Measurements from ENCODE around the gene ULBP1. TPM values are rescaled to one million over a fixed set of nuclear protein-coding genes. Genes with fewer than 3 reads are reported as not detected.

ULBP1 gene
- total RNA-seq, 1 experiment from 2014 or later, result 3.1 TPM

DNA sequence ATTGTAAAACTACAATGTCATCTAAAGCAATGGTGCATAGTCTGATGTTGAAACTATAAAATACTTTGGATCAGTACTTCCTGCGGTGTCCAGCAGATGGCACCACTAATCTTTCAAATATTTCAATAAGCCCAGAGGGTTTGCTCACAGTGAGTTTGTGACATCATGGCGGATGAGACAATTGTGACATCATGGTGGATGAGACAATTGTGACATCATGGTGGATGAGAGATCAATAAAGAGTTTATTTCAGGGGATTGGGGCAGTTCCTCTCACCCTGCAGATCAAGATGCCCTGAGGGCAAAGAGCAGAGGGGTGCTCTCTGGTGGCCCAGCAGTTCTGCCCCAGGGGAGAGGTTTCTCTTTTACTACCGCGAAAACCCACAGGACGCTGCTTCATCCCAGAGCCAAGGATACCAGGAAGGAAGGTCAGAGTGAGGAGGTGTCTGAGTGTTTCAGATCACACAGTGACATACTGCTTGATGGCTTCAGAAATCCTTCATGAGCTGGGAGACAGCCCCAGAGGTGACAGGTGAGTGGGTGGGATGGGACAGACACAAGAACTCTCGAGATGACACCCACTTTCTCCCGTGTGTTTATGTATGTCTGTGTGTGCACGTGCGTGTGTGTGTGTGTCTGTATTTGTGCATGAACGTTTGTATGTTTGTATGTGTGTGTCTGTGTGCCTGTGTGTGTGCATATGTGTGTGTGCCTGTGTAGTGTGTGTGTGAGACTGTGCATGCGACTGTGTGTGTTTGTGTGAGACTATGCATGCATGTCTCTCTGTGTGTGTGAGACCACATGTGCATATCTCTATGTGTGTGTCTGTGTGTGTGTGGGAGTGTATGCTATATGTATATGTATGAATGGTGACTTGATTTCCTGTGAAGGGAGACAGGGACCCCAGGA is 29.2 kb upstream of the ULBP1 start:
- TF ChIP-seq POLR2AphosphoS5 (IDR thresholded peaks at IDR 0.05; ENCODE audit: low read depth, low read length), result no peak
- TF ChIP-seq, protein P1, sequence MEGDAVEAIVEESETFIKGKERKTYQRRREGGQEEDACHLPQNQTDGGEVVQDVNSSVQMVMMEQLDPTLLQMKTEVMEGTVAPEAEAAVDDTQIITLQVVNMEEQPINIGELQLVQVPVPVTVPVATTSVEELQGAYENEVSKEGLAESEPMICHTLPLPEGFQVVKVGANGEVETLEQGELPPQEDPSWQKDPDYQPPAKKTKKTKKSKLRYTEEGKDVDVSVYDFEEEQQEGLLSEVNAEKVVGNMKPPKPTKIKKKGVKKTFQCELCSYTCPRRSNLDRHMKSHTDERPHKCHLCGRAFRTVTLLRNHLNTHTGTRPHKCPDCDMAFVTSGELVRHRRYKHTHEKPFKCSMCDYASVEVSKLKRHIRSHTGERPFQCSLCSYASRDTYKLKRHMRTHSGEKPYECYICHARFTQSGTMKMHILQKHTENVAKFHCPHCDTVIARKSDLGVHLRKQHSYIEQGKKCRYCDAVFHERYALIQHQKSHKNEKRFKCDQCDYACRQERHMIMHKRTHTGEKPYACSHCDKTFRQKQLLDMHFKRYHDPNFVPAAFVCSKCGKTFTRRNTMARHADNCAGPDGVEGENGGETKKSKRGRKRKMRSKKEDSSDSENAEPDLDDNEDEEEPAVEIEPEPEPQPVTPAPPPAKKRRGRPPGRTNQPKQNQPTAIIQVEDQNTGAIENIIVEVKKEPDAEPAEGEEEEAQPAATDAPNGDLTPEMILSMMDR (IDR thresholded peaks at IDR 0.05), result peak; percentile 81
- Histone ChIP-seq H3K36me3 (ENCODE audit: control insufficient read depth, insufficient read depth, low read length) (no peaks in the 10 kb centered on the region), H3K27ac (ENCODE audit: low read length) (no peak overlapping the region), H3K27me3 (ENCODE audit: control insufficient read depth, insufficient read depth, low read length) (peaks cover 19% of the 10 kb centered on the region), H3K9me3 (ENCODE audit: control insufficient read depth, insufficient read depth, low read depth, low read length) (no peaks in the 10 kb centered on the region), H3K4me3 (ENCODE audit: low read depth in 2 of 2, low read length in 2 of 2) (no peak overlapping the region), H3K4me1 (ENCODE audit: control insufficient read depth, insufficient read depth, low read length) (peaks cover 6% of the 10 kb centered on the region)
- ChIA-PET CTCF (no interaction called here), POLR2A (no interaction called here)
- BruUV-seq (replicated peaks), result no TSS peak
- in situ Hi-C loops (cut with HindIII; ENCODE audit: low pct_unique_long_range_greater_than_20kb, low sequenced_read_pairs), result no loop called here
- ATAC-seq (peak; percentile 60), DNase-seq (ENCODE audit: low read depth, low spot score) (peak; percentile 61)
- intact Hi-C loops (cut with micrococcal nuclease; ENCODE audit: unreplicated experiment), result loop anchor here (2.0 kb wide), 1 partner anchor 82 kb away; no protein-coding TSS in a partner anchor

DNA sequence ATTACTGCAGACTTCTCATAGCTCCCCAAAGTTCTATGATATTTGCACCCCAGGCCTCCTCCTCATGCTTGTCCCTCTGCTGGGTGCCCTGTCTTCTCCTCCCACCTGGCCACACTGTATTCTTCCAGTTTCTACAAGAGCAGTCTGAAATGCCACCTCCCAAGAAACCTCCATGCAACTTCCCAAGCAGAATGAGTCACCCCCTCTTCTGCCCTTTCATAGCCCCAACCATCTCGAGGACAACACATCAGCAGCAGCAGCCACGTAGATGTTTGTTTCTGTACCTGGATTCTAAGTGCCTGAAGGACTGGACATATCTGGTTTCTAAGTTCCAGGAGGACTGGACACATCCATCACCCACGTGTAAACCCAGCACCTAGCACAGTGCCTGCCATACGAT is 28.5 kb upstream of the ULBP1 start:
- POLR2A ChIA-PET, result no interaction called here
- no TSS peak for BruUV-seq (replicated peaks)
- H3K9me3 ChIP-seq (ENCODE audit: control insufficient read depth, insufficient read depth, low read depth, low read length), result no peaks in the 10 kb centered on the region
- H3K27me3 ChIP-seq (ENCODE audit: control insufficient read depth, insufficient read depth, low read length), result peaks cover 21% of the 10 kb centered on the region
- DNase-seq (ENCODE audit: low read depth, low spot score), result no peak
- TF ChIP-seq POLR2AphosphoS5 (IDR thresholded peaks at IDR 0.05; ENCODE audit: low read depth, low read length), result no peak
- TF ChIP-seq, protein P2, sequence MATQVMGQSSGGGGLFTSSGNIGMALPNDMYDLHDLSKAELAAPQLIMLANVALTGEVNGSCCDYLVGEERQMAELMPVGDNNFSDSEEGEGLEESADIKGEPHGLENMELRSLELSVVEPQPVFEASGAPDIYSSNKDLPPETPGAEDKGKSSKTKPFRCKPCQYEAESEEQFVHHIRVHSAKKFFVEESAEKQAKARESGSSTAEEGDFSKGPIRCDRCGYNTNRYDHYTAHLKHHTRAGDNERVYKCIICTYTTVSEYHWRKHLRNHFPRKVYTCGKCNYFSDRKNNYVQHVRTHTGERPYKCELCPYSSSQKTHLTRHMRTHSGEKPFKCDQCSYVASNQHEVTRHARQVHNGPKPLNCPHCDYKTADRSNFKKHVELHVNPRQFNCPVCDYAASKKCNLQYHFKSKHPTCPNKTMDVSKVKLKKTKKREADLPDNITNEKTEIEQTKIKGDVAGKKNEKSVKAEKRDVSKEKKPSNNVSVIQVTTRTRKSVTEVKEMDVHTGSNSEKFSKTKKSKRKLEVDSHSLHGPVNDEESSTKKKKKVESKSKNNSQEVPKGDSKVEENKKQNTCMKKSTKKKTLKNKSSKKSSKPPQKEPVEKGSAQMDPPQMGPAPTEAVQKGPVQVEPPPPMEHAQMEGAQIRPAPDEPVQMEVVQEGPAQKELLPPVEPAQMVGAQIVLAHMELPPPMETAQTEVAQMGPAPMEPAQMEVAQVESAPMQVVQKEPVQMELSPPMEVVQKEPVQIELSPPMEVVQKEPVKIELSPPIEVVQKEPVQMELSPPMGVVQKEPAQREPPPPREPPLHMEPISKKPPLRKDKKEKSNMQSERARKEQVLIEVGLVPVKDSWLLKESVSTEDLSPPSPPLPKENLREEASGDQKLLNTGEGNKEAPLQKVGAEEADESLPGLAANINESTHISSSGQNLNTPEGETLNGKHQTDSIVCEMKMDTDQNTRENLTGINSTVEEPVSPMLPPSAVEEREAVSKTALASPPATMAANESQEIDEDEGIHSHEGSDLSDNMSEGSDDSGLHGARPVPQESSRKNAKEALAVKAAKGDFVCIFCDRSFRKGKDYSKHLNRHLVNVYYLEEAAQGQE (IDR thresholded peaks at IDR 0.05; ENCODE audit: insufficient read depth in 1 of 2, low read depth in 2 of 2, low read length in 1 of 2), result no peak
- TF ChIP-seq SIN3A (IDR thresholded peaks at IDR 0.05; ENCODE audit: borderline replicate concordance, insufficient read depth, low read depth, low read length), result no peak
- H3K4me3 ChIP-seq (ENCODE audit: low read depth in 2 of 2, low read length in 2 of 2), result no peak overlapping the region
- intact Hi-C loops (cut with micrococcal nuclease; ENCODE audit: unreplicated experiment) (loop anchor here (2.0 kb wide), 1 partner anchor 82 kb away; no protein-coding TSS in a partner anchor), in situ Hi-C loops (cut with HindIII; ENCODE audit: low pct_unique_long_range_greater_than_20kb, low sequenced_read_pairs) (no loop called here)
- ATAC-seq, result no peak
- H3K27ac ChIP-seq (ENCODE audit: low read length), result no peak overlapping the region
- CTCF ChIA-PET, result no interaction called here
- H3K36me3 ChIP-seq (ENCODE audit: control insufficient read depth, insufficient read depth, low read length), result no peaks in the 10 kb centered on the region
- peaks cover 6% of the 10 kb centered on the region for H3K4me1 ChIP-seq (ENCODE audit: control insufficient read depth, insufficient read depth, low read length)

DNA sequence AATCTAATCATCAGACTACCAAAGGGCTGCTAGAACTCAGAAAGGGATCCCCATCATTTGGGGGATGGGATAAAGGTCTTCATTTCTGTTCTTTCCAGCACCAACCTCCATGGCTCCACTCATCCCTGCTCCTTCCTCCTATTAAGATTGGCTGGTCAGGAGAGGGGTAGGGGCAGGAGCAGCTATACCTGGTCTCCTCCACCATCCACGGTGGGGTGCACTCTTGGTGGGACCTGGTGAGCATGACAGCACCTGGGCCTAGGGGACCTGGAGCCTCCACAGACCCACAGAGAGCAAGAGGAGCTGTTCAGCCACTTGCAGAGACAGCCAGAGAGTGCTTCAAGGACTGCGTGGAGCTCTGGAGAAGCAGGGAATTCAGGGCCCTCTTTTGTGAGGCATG is 28.1 kb upstream of the ULBP1 start:
- ChIA-PET POLR2A (no interaction called here), CTCF (no interaction called here)

More for the DNA sequence above, 28.1 kb upstream of the ULBP1 start:
- DNase-seq (ENCODE audit: low read depth, low spot score), result no peak
- Histone ChIP-seq H3K9me3 (ENCODE audit: control insufficient read depth, insufficient read depth, low read depth, low read length) (no peaks in the 10 kb centered on the region), H3K4me3 (ENCODE audit: low read depth in 2 of 2, low read length in 2 of 2) (no peak overlapping the region), H3K4me1 (ENCODE audit: control insufficient read depth, insufficient read depth, low read length) (peaks cover 6% of the 10 kb centered on the region), H3K27ac (ENCODE audit: low read length) (no peak overlapping the region), H3K36me3 (ENCODE audit: control insufficient read depth, insufficient read depth, low read length) (no peaks in the 10 kb centered on the region), H3K27me3 (ENCODE audit: control insufficient read depth, insufficient read depth, low read length) (peaks cover 21% of the 10 kb centered on the region)
- BruUV-seq (replicated peaks), result no TSS peak
- in situ Hi-C loops (cut with HindIII; ENCODE audit: low pct_unique_long_range_greater_than_20kb, low sequenced_read_pairs), result no loop called here
- intact Hi-C loops (cut with micrococcal nuclease; ENCODE audit: unreplicated experiment), result loop anchor here (2.0 kb wide), 1 partner anchor 81 kb away; no protein-coding TSS in a partner anchor
- no peak for ATAC-seq
- TF ChIP-seq SIN3A (IDR thresholded peaks at IDR 0.05; ENCODE audit: borderline replicate concordance, insufficient read depth, low read depth, low read length) (no peak), POLR2AphosphoS5 (IDR thresholded peaks at IDR 0.05; ENCODE audit: low read depth, low read length) (no peak), TCF7L2 (IDR thresholded peaks at IDR 0.05; ENCODE audit: low read depth, low read length) (no peak)
- TF ChIP-seq, protein P2 (IDR thresholded peaks at IDR 0.05; ENCODE audit: insufficient read depth in 1 of 2, low read depth in 2 of 2, low read length in 1 of 2), result no peak
- TF ChIP-seq, protein P1 (IDR thresholded peaks at IDR 0.05), result no peak
